Smooth muscle cell (in vitro differentiated cells): ENCODE results near the gene PEAR1. TPM values are rescaled to one million over a fixed set of nuclear protein-coding genes. Genes with fewer than 3 reads are reported as not detected.

Source experiments
- DNase-seq: peaks from one replicate; lab custom pipeline; 2025; ENCODE audit not compliant: unreplicated experiment; lab: John Stamatoyannopoulos, UW
- H2AFZ ChIP-seq: fragments of 200-600 bp; sonication (generic); 2 replicates; pipeline ENCODE4 v1.6.0; 2016; ENCODE audit warnings: antibody characterized with exemption, low read depth, mild to moderate bottlenecking
- H3F3A ChIP-seq: fragments of 200-600 bp; sonication (generic); 2 replicates; pipeline ENCODE4 v1.6.0; 2017; ENCODE audit warnings: antibody characterized with exemption, low read depth
- H3K27ac ChIP-seq: fragments of 200-600 bp; sonication (generic); 2 replicates; pipeline ENCODE4 v1.5.1; 2016; ENCODE audit warnings: low read depth, mild to moderate bottlenecking
- H3K27me3 ChIP-seq: fragments of 200-600 bp; sonication (generic); 2 replicates; pipeline ENCODE4 v1.6.1; 2016; ENCODE audit warnings: low read depth, mild to moderate bottlenecking
- H3K36me3 ChIP-seq: fragments of 200-600 bp; sonication (generic); 2 replicates; pipeline ENCODE4 v1.5.1; 2016; ENCODE audit warnings: low read depth
- H3K4me1 ChIP-seq: fragments of 200-600 bp; sonication (generic); 2 replicates; pipeline ENCODE4 v1.5.1; 2016; ENCODE audit warnings: low read depth
- H3K4me2 ChIP-seq: fragments of 200-600 bp; sonication (generic); 2 replicates; pipeline ENCODE4 v1.6.0; 2016; ENCODE audit warnings: mild to moderate bottlenecking
- H3K4me3 ChIP-seq: fragments of 200-600 bp; sonication (generic); 2 replicates; pipeline ENCODE4 v1.5.1; 2016; ENCODE audit warnings: mild to moderate bottlenecking
- H3K79me2 ChIP-seq: fragments of 200-600 bp; sonication (generic); 2 replicates; pipeline ENCODE4 v1.6.0; 2016; ENCODE audit warnings: low read depth, mild to moderate bottlenecking
- H3K9ac ChIP-seq: fragments of 200-600 bp; sonication (generic); 2 replicates; pipeline ENCODE4 v1.6.0; 2016; ENCODE audit warnings: low read depth
- H3K9me3 ChIP-seq: fragments of 200-600 bp; sonication (generic); replicated peaks from 2 replicates; pipeline ENCODE4 v1.5.1; 2016; ENCODE audit warnings: low read depth
- H4K20me1 ChIP-seq: fragments of 200-600 bp; sonication (generic); 2 replicates; pipeline ENCODE4 v1.6.0; 2016; ENCODE audit warnings: low read depth
- CTCF ChIP-seq: fragments of 200-600 bp; sonication (generic); IDR thresholded peaks from 2 replicates; pipeline ENCODE4 v1.5.1; 2017; ENCODE audit warnings: borderline replicate concordance, mild to moderate bottlenecking, antibody characterized with exemption; ENCODE audit not compliant: insufficient read depth, poor library complexity, severe bottlenecking
- WGBS: methylation state at CpG from one replicate; pipeline ENCODE4 v1.1.7; 2016; ENCODE audit warnings: low lambda C conversion rate; 5-methylcytosine and 5-hydroxymethylcytosine counted together
- polyA plus RNA-seq: library from polyadenylated mRNA; unstranded; fragments of >200 nt; fragmentation: Nextera tagmentation; extraction: Ambion mirVana; gene quantifications from 2 replicates; pipeline ENCODE4 v1.2.1, GENCODE V29; 2016
- total RNA-seq: library from RNA; depleted of rRNA; stranded (reverse); fragments of >200 nt; gene quantifications from 2 replicates; pipeline ENCODE4 v1.2.3, GENCODE V29; 2014

PEAR1 gene
- total and polyA plus RNA-seq, 2 experiments from 2014 or later = 2.3 to 3.7 TPM

DNA sequence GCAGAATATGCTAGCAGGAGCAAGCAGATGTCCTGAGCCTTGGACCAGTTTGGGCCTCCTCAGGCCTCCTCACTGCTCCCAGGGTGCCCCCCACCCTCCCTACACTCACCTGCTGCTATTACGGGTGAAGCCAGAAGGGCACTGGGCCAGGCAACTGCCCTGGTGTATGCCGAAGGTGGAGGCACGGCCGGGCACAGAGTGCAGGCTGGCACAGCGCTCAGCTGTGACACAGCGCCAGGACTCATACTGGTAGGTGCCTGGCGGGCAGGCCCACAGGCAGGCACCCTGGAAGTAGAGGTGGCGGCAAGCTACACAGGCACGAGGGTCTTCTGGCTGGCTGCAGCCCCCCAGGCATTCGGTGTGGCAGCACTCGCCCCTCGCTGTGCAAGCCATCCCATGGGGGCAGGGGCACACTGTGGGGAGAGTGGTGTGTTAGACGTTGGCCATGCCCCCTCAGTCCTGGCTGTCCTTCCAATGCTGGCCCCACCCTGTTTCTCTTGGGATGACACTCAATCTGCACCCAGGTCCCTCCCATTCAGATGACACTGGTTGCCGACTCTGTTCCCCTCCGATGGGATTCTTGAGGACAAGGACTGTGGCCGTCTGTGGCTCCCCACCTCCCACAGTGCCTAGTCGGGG, 41.6 kb upstream of the PEAR1 start:
- no peak overlapping the region for H3K27ac ChIP-seq
- H3K27me3 ChIP-seq = peaks cover 26% of the 10 kb centered on the region
- H3K4me3 ChIP-seq = no peak overlapping the region
- H3K9ac ChIP-seq = no peak overlapping the region
- no peaks in the 10 kb centered on the region for H4K20me1 ChIP-seq
- no peak for DNase-seq
- TF ChIP-seq CTCF = no peak
- H2AFZ ChIP-seq = no peak overlapping the region
- no peaks in the 10 kb centered on the region for H3K79me2 ChIP-seq
- 93% methylated on average over 17 of the region's 17 CpGs for WGBS
- no peak overlapping the region for H3K4me2 ChIP-seq
- no peaks in the 10 kb centered on the region for H3K9me3 ChIP-seq
- peaks cover 10% of the 10 kb centered on the region for H3K4me1 ChIP-seq
- no peaks in the 10 kb centered on the region for H3K36me3 ChIP-seq
- no peaks in the 10 kb centered on the region for H3F3A ChIP-seq

GRCh38 chr1:156852418-156852874, 41.1 kb upstream of the PEAR1 start:
- Histone ChIP-seq H3K36me3 (no peaks in the 10 kb centered on the region), H3K4me2 (no peak overlapping the region), H2AFZ (no peak overlapping the region), H3K4me3 (no peak overlapping the region), H3K27me3 (peaks cover 21% of the 10 kb centered on the region), H4K20me1 (no peaks in the 10 kb centered on the region), H3F3A (no peaks in the 10 kb centered on the region), H3K27ac (no peak overlapping the region), H3K9me3 (no peaks in the 10 kb centered on the region), H3K79me2 (no peaks in the 10 kb centered on the region), H3K9ac (no peak overlapping the region), H3K4me1 (peaks cover 10% of the 10 kb centered on the region)
- 73% methylated on average over 9 of the region's 9 CpGs for WGBS
- DNase-seq = no peak
- no peak for TF ChIP-seq CTCF

- Histone ChIP-seq H3K4me2 (no peak overlapping the region), H3F3A (no peaks in the 10 kb centered on the region), H2AFZ (no peak overlapping the region), H3K4me3 (no peak overlapping the region), H4K20me1 (no peaks in the 10 kb centered on the region), H3K9ac (no peak overlapping the region), H3K9me3 (no peaks in the 10 kb centered on the region), H3K4me1 (peaks cover 8% of the 10 kb centered on the region), H3K27me3 (peaks cover 8% of the 10 kb centered on the region), H3K36me3 (no peaks in the 10 kb centered on the region), H3K27ac (no peak overlapping the region), H3K79me2 (no peaks in the 10 kb centered on the region)
- TF ChIP-seq CTCF = no peak
- WGBS = 94% methylated on average over 19 of the region's 19 CpGs
- DNase-seq = no peak
These were observed 39.8 kb upstream of the PEAR1 start for GRCh38 chr1:156853761-156854160.

- no peak overlapping the region for H3K4me3 ChIP-seq
- H4K20me1 ChIP-seq = no peaks in the 10 kb centered on the region
- 61% methylated on average over 3 of the region's 3 CpGs for WGBS
- H2AFZ ChIP-seq = no peak overlapping the region
- H3K9ac ChIP-seq = no peak overlapping the region
- no peak overlapping the region for H3K27ac ChIP-seq
- H3K4me2 ChIP-seq = no peak overlapping the region
- H3K79me2 ChIP-seq = no peaks in the 10 kb centered on the region
- H3K9me3 ChIP-seq = no peaks in the 10 kb centered on the region
- H3K27me3 ChIP-seq = no peaks in the 10 kb centered on the region
- TF ChIP-seq CTCF = no peak
- peaks cover 10% of the 10 kb centered on the region for H3K4me1 ChIP-seq
- no peaks in the 10 kb centered on the region for H3F3A ChIP-seq
- DNase-seq = no peak
- H3K36me3 ChIP-seq = no peaks in the 10 kb centered on the region
These were observed 38.9 kb upstream of the PEAR1 start for GRCh38 chr1:156854634-156855033.
